HCT116 (cell line): ENCODE results near the gene SIL1. TPM values are rescaled to one million over a fixed set of nuclear protein-coding genes. Genes with fewer than 3 reads are reported as not detected.

Source experiments
- ATAC-seq: fragments of 200-7000 bp; cut with Tn5 transposase; 2 replicates; pipeline ENCODE4 v1.9.1; 2020; ENCODE audit warnings: mild to moderate bottlenecking, moderate library complexity
- BruUV-seq: library from RNA; stranded (reverse); fragments of 400-500 nt; replicated peaks from 2 replicates; lab custom pipeline; 2021; lab: Mats Ljungman, UMichigan
- CTCF ChIA-PET: fragments of 300-600 bp; sonication (Branson Sonifier 250); formaldehyde crosslinking; loops from one replicate; lab custom pipeline; 2021; ENCODE audit warnings: antibody characterized with exemption; lab: Charles Lee
- POLR2A ChIA-PET: fragments of 300-600, 350-600 bp; sonication (Branson Sonifier 250); formaldehyde crosslinking; loops from one replicate; lab custom pipeline; 2021; ENCODE audit warnings: antibody characterized with exemption; lab: Charles Lee
- RAD21 ChIA-PET, 2 experiments: fragments of 300-600 bp; sonication (Branson Sonifier 250); formaldehyde crosslinking; loops; one replicate each; lab custom pipeline; 2023; ENCODE audit warnings: low total read pairs in 2 of 2; ENCODE audit not compliant: uncharacterized antibody in 2 of 2, unreplicated experiment in 2 of 2, low non-redundant PET in 1 of 2; lab: Charles Lee
- DNase-seq: peaks from one replicate; pipeline ENCODE4 v3.0.0-alpha.2; 2010; ENCODE audit warnings: low read depth, low spot score
- H2AFZ ChIP-seq: fragments of 200-600 bp; shearing (Covaris generic), sonication (generic); 2 replicates; pipeline ENCODE4 v1.6.1; 2017; ENCODE audit warnings: low read depth, mixed run types, mixed read lengths, antibody characterized with exemption, low read length; ENCODE audit not compliant: poor library complexity, severe bottlenecking
- H3K27ac ChIP-seq: 2 replicates; pipeline ENCODE4 v1.5.1; 2012; ENCODE audit warnings: low read depth, low read length
- H3K27me3 ChIP-seq: fragments of 200-600 bp; sonication (generic); 2 replicates; pipeline ENCODE4 v1.6.1; 2016; ENCODE audit warnings: mixed run types, low read length, mixed read lengths; ENCODE audit not compliant: insufficient read depth
- H3K36me3 ChIP-seq, 2 experiments: fragments of 200-500 bp in 1 of 2; fragments of 200-600 bp in 1 of 2; sonication (Bioruptor generic) in 1 of 2; sonication (generic) in 1 of 2; 2 replicates each; pipeline versions ENCODE4 v1.5.1 to v1.6.1; 2014 to 2016; ENCODE audit warnings: low read length in 2 of 2, inconsistent platforms in 1 of 2, mixed read lengths in 1 of 2, mixed run types in 1 of 2; ENCODE audit not compliant: insufficient read depth in 2 of 2, control insufficient read depth in 1 of 2
- H3K4me1 ChIP-seq, 2 experiments: fragments of 200-600 bp in 1 of 2; sonication (generic) in 1 of 2; 2 replicates each; pipeline versions ENCODE4 v1.5.1 to v1.6.1; 2012 to 2017; ENCODE audit warnings: low read length in 2 of 2, inconsistent platforms in 1 of 2, mild to moderate bottlenecking in 1 of 2, mixed read lengths in 1 of 2, mixed run types in 1 of 2, moderate library complexity in 1 of 2; ENCODE audit not compliant: insufficient read depth in 2 of 2, control insufficient read depth in 1 of 2
- H3K4me2 ChIP-seq: fragments of 200-600 bp; sonication (generic); 2 replicates; pipeline ENCODE4 v1.6.1; 2017; ENCODE audit warnings: mixed run types, low read length, mixed read lengths
- H3K4me3 ChIP-seq, 2 experiments: fragments of 200-600 bp in 1 of 2; sonication (generic) in 1 of 2; replicated peaks in 1 of 2; 2 replicates each; pipeline ENCODE4 v1.5.1; 2011 to 2016; ENCODE audit warnings: low read length in 2 of 2, control low read depth in 1 of 2, low read depth in 1 of 2, mild to moderate bottlenecking in 1 of 2, mixed read lengths in 1 of 2, mixed run types in 1 of 2
- H3K79me2 ChIP-seq: fragments of 200-600 bp; sonication (generic); 2 replicates; pipeline ENCODE4 v1.6.1; 2017; ENCODE audit warnings: mild to moderate bottlenecking, mixed run types, low read length, moderate library complexity, mixed read lengths; ENCODE audit not compliant: insufficient read depth
- H3K9ac ChIP-seq: fragments of 200-600 bp; sonication (generic); 2 replicates; pipeline ENCODE4 v1.6.1; 2016; ENCODE audit warnings: low read length, mixed read lengths
- H3K9me2 ChIP-seq: fragments of 200-600 bp; sonication (generic), shearing (Covaris generic); 2 replicates; pipeline ENCODE4 v1.6.1; 2017; ENCODE audit warnings: mixed run types, mild to moderate bottlenecking, moderate library complexity; ENCODE audit not compliant: insufficient read depth
- H3K9me3 ChIP-seq, 2 experiments: fragments of 200-500 bp in 1 of 2; fragments of 200-600 bp in 1 of 2; sonication (Bioruptor generic) in 1 of 2; sonication (generic) in 1 of 2; 2 replicates each; pipeline ENCODE4 v1.6.1; 2014 to 2017; ENCODE audit warnings: low read length in 2 of 2, mixed read lengths in 2 of 2, inconsistent platforms in 1 of 2, low read depth in 1 of 2, mild to moderate bottlenecking in 1 of 2, mixed run types in 1 of 2, moderate library complexity in 1 of 2; ENCODE audit not compliant: control insufficient read depth in 1 of 2, insufficient read depth in 1 of 2
- H4K20me1 ChIP-seq: fragments of 200-600 bp; sonication (generic), shearing (Covaris generic); 2 replicates; pipeline ENCODE4 v1.6.1; 2017; ENCODE audit warnings: mixed run types, mild to moderate bottlenecking, moderate library complexity; ENCODE audit not compliant: insufficient read depth
- ATF3 ChIP-seq: IDR thresholded peaks from 2 replicates; pipeline ENCODE4 v1.6.1; 2012
- CBX3 ChIP-seq: IDR thresholded peaks from 2 replicates; pipeline ENCODE4 v1.6.1; 2012; ENCODE audit warnings: low read depth
- EZH2 ChIP-seq: fragments of 200-600 bp; sonication (generic); IDR thresholded peaks from 2 replicates; pipeline ENCODE4 v1.6.1; 2017; ENCODE audit warnings: antibody characterized with exemption, mixed run types
- FOSL1 ChIP-seq: IDR thresholded peaks from 2 replicates; pipeline ENCODE4 v1.6.1; 2012; ENCODE audit warnings: low read depth
- REST ChIP-seq: IDR thresholded peaks from 2 replicates; pipeline ENCODE4 v1.6.1; 2012; ENCODE audit warnings: low read depth
- SIN3A ChIP-seq: IDR thresholded peaks from 2 replicates; pipeline ENCODE4 v1.6.1; 2012; ENCODE audit warnings: low read depth
- TCF7L2 ChIP-seq: IDR thresholded peaks from 2 replicates; pipeline ENCODE4 v1.7.0; 2011; ENCODE audit warnings: borderline replicate concordance, inconsistent platforms; ENCODE audit not compliant: insufficient read depth, insufficient read length; ENCODE audit errors: extremely low read depth
- YY1 ChIP-seq: IDR thresholded peaks from 2 replicates; pipeline ENCODE4 v1.6.1; 2011; ENCODE audit warnings: low read length, low read depth, moderate library complexity, mild to moderate bottlenecking; ENCODE audit not compliant: insufficient replicate concordance; ENCODE audit errors: extremely low read depth
- ZFX ChIP-seq: fragments of 450-650 bp; IDR thresholded peaks from 2 replicates; pipeline ENCODE4 v1.6.1; 2017
- intact Hi-C: fragments of 100-400 bp; cut with micrococcal nuclease; formaldehyde crosslinking; loops from 2 replicates; pipeline ENCODE4 v1.10.0; 2022
- total RNA-seq: library from RNA; stranded (reverse); gene quantifications from one replicate; pipeline ENCODE4 v1.2.1, GENCODE V29; 2021; ENCODE audit not compliant: unreplicated experiment

The SIL1 gene
- total RNA-seq, 1 experiment from 2014 or later: 34.0 TPM

GRCh38 chr5:139186261-139186660 is 11.9 kb downstream of the SIL1 start:
- Histone ChIP-seq H4K20me1 (no peaks in the 10 kb centered on the region), H3K27me3 (no peaks in the 10 kb centered on the region), H3K27ac (no peak overlapping the region), H3K4me2 (no peak overlapping the region), H3K9me2 (no peaks in the 10 kb centered on the region), H3K9ac (no peak overlapping the region), H3K4me1 (peaks cover 11 to 14% of the 10 kb centered on the region in 2 experiments; a peak in 3 of 4 replicates), H3K4me3 (no peak overlapping the region), H3K9me3 (no peaks in the 10 kb centered on the region), H3K36me3 (no peaks in the 10 kb centered on the region), H3K79me2 (peaks cover 9% of the 10 kb centered on the region; the same call in 1 of the 2 replicates), H2AFZ (no peak overlapping the region)
- intact Hi-C loops: no loop called here
- BruUV-seq: no TSS peak
- RAD21 ChIA-PET: no interaction called here
- TF ChIP-seq YY1 (no peak), TCF7L2 (no peak), EZH2 (no peak), REST (no peak), ZFX (no peak)
- DNase-seq (no peak), ATAC-seq (no peak)
- CTCF ChIA-PET: interaction anchor here (1.2 kb wide), 1 partner anchor 12 kb away, joined by 3 read pairs; the partner anchor contains the start of gene SIL1
- POLR2A ChIA-PET: no interaction called here

- Histone ChIP-seq H3K4me1 (peaks cover 11 to 14% of the 10 kb centered on the region in 2 experiments; a peak in 3 of 4 replicates), H3K79me2 (peaks cover 12% of the 10 kb centered on the region; the same call in 1 of the 2 replicates), H3K4me3 (no peak overlapping the region), H3K4me2 (no peak overlapping the region), H3K27ac (no peak overlapping the region), H3K9me2 (no peaks in the 10 kb centered on the region), H2AFZ (no peak overlapping the region), H3K9ac (no peak overlapping the region), H3K9me3 (no peaks in the 10 kb centered on the region), H3K36me3 (no peaks in the 10 kb centered on the region), H4K20me1 (no peaks in the 10 kb centered on the region), H3K27me3 (no peaks in the 10 kb centered on the region)
- no peak for TF ChIP-seq EZH2
- TF ChIP-seq ZFX: no peak
- TF ChIP-seq ATF3: no peak
- TF ChIP-seq FOSL1: no peak
- TF ChIP-seq YY1: no peak
- no peak for TF ChIP-seq CBX3
- no peak for TF ChIP-seq SIN3A
- no peak for TF ChIP-seq REST
- ChIA-PET RAD21 (no interaction called here), POLR2A (no interaction called here), CTCF (interaction anchor here (1.2 kb wide), 1 partner anchor 13 kb away, joined by 3 read pairs; the partner anchor contains the start of gene SIL1)
- ATAC-seq (no peak), DNase-seq (no peak)
- intact Hi-C loops: no loop called here
- BruUV-seq: no TSS peak
Measured at GRCh38 chr5:139185589-139185988, 12.6 kb downstream of the SIL1 start.
